Stimulated activated CD8-positive, alpha-beta memory T cell treated with anti-CD3 and anti-CD28 coated beads, Interleukin-15, amount 100 ng/mL, for 24 hours (primary cell): ENCODE measurements around the gene CCDC179.

Experiments
- DNase-seq: peaks from one replicate; pipeline ENCODE4 v3.0.0-alpha.2; 2020; ENCODE audit warnings: low read depth

The CCDC179 gene

DNA sequence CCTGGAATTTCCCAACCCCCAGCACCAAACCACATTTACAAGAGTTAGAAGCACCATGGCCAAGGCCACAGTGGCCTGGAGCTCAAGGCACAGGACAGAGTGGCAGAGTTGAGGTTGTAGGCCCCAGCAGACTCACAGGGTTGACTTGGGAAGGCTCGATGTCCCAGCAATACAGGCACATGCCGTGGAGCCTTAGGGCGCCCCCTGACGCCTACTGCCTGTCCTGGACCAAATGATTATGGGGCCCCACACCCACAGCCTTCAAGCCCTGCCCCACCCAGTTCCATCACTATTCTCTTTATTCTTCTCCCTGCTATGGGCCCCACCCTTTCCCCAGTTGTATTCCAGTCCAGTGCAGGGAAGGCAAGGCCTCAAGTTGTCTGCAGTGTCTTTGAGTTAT is at the start of gene CCDC179:
CCDC179 (minus strand) TSS at position 234 of the 400 bp plus-strand sequence; CDS start at position 181, 53 bp downstream.
- DNase-seq, result no peak

DNA sequence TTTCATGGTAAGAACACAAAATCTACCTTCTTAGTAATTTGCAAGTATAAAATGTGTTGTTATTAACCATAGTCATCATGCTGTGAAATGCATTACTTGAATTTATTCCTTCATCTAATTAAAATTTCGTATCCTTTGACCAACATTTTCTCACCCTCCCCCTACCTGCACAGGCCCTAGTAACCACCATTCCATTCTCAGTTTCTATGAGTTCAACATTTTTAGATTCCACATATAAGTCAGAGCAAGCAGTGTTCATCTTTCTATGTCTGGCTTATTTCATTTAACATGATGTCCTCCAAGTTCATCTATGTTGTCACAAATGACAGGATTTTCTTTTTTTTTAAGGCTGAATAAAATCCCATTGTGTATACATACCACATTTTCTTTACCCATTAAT is 43.5 kb upstream of the CCDC179 start:
- no peak for DNase-seq

DNA sequence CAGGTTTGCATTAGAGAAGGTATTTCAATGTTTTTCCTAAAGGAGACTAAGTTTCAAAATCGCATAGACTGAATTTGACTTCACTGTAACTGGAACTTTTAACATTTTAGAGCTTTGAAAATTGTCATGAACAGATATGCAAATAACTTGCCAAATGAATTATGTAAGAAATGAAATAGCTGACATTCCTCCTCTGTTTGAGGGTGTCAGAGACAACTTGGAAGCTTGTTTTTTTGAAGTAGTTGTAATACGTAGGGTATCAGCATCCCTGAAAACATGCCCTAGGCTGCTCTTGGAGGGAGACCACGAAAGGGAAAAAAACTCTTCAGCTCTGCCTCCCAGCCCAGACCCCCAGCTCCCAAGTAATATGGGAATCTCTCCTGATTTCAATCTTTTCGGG is 41.3 kb upstream of the CCDC179 start:
- DNase-seq, result no peak

DNA sequence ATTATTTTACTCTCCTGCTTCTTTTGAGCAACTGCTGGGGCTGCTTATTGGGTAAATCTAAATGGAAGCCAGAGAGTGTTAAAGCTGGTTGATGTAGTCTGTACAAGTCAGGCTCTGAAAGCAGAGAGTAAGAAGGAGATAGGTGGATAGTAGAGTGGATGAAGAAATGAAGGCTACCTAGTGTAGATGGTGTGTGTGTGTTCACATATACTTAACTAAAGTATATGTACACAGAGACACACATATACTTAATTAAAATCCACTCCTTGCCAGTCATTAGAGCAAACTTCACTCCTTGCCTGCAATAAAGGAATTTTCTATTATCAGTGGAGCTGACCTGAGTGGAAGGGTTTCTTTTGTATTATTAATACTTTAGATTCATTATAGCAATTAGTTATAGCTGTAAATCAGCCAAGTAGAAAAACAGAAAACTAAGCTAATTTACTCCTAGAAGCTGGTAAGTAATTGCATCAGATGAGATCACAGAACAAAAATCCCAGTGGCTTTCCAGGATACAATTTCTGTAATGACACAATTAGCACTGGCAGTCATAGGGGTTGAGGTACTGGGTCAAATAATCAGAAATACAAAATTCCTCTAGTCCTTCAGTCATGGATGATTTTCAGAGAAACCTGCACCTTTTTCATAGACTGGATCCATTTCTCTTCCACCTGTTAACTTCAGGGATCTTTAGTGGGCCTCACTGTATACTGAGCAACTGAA is 40.7 kb upstream of the CCDC179 start:
- DNase-seq, result no peak

DNA sequence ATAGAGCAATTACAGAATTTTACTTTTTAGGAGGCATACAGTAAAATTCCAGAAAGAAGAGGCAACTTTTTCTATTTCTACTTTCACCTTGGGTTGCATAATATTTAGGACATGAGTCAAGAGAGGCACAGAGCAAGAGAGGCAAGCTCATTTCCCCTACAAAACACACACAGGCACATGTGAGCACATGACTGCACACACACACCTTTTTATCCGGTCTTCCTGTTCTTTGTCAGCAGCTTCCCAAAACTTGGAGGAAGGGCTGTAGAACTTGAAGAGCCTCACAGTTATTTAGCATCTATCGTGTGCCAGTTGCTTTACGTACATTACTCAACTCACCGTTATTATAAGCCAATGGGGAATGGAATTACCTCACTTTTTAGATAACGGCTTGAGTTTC is 37.8 kb upstream of the CCDC179 start:
- no peak for DNase-seq

DNA sequence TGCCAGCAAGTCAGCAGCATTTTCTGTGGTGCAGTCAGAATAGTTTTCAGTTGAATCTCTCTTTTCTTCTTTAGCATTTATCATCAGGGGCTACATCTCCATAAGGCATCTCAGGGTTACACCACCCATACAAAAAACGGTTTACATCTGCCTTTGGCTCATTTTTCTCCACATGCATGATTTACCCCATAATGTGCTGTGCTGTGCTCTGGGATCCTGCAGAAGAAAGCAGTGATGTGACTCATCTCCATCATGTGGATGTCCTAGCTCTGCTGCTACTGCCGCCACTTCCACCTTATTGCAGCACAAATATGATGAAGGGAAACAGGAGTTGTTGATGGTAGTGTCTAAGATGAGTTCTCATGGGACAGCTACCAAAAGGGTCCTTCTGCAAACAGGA is 30.0 kb upstream of the CCDC179 start:
- no peak for DNase-seq

DNA sequence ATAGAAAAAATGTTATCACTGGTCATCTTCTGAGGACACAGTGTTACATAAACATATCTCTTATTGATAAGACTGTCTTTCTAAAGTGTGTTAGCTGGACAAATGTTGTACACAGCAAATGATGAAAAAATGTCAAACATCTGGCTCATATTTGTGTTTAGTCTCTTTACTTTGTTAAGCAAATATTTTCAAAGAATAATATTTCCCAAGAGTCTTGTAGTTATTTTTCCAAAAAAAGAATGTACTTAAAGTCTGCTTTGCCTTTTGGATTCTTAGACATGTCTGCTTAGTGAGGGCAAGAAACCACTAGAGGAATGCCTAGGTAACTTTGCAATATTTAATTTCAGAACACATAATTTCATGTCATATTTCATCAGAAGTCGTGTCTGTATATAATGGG is 23.9 kb upstream of the CCDC179 start:
- no peak for DNase-seq

DNA sequence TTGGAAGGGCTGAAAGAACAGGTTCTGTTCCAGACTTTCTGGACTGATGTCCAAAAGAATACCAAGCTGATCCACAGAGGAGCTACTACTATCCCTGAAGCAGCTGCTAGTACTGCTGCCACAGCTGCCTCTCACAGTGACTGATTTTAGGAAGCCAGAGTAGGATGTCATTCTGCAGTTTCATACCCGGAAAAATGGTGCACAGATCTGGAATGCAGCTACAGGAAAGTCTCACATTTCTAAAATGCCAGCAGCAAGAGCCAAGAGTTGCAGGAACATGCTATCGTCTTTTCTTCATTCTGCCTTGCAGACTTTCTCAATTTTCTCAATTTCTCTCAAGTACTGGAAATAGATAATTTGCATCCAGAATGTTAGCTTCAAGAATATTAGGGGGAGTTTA is 19.4 kb upstream of the CCDC179 start:
- DNase-seq, result no peak

DNA sequence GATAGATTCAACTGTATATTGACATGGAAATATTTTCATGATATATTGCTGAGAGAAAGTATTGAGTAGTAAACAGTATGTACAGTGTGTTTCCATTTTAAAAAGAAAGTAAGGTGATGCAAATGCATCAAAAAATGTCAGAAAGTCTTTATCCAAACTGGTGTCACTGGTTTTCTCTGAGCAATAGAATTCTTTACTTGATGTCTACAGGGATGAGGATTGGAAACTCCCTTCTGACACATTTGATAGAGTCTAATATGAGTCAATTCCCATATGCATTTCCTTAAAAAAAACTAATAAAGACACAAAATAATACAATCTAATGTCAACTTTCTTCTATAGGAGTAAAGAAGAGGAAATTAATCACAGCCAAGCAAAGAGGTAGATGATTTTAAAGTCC is 18.3 kb upstream of the CCDC179 start:
- no peak for DNase-seq

DNA sequence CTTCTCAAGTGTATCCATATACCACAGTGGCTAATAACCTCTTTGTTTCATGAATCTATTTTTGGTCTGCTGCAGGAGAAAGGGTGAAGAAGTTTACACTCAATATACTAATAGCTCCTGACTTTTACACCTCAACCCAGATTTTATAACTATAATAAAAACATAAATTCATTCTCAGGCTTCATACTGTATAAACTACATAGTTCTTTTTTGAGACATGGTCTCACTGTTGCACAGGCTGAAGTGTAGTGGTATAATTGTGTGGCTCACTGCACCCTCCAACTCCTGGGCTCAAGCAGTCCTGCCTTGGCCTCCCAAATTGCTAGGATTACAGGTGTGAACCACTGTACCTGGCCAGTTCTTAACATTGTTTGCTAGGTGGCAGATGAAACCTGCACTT is 17.8 kb upstream of the CCDC179 start:
- no peak for DNase-seq

DNA sequence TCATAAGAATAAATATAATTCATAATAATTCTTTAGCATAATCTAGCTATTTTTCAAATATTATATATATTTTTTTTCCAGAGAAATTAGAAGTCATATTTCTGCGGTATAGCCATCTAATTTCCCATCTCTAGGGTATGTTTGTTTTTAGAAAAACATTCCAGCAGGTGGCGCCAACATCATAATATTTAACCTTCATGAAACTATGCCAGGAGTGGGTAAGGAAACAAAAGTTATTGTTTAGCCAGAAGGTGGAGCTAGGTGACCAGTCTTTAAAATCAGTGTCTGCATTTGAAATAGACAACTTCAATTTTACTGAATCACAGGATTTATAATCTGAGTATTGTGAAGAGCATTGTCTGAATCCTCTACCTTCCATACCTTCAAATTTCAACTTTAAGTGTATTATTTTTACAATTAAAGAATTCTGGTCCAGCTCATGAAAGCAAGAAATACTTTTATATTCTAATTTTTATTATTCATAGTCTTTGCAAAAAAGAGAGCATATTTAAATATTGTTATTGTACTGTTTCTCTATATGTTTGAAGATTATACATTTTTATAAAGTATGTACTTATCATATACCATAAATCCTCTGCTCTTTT is 15.7 kb upstream of the CCDC179 start:
- DNase-seq, result peak; percentile 6

DNA sequence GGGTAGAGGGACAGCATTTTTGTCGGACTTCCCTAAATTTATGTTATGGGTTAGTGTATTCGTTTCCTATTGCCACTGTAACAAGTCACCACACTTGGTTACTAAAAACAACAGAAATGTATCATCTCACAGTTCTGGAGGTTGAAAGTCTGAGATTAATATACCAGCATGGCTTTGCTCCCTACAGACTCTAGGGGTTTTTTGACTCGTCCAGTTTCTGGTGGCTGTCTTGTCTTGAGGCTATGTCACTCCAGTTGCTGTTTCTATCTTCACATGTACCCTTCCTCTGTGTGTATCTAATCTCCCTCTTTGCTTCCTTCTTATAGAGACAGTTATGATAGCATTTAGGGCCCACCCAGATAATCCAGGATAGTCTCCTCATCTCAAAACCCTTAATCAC is 9.1 kb upstream of the CCDC179 start:
- no peak for DNase-seq

DNA sequence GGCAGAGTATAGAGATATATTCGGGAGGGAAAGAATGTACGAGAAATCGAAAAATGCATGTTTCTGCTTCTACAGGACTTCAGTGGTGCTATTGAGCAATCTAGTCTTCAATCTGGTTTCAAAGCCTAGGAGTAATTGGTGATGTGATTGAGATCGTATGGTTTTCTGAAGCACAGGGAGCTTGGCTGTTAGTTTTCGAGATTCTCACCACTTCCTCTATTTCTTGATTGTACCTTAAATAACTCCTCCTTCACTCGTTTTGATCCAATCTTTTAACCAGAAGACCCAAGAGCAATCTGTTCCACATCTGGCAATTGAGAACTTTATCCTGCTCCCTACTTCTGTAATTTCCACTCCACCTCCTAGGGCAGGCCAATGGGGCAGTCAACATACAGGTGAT is 518 bp downstream of the CCDC179 start:
- no peak for DNase-seq

DNA sequence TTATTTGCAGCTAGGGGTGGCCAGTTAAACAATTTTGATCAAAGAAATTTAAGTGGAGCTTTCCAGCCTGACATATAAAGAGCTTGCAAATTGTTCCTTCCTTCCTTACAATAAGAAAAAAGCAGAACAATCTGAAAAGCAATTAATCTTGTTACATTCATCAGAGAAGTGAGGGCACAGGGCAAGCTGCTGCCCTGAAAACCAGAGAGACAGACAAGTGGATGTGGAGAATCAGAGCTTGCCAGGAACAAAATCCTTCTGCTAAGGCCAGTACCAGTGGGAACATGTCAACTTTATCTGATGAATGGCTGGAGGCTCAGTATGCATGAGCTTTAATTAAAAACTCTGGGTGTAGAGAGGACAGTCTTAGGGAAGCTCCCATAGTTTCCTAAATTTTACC is 8.8 kb downstream of the CCDC179 start:
- no peak for DNase-seq

DNA sequence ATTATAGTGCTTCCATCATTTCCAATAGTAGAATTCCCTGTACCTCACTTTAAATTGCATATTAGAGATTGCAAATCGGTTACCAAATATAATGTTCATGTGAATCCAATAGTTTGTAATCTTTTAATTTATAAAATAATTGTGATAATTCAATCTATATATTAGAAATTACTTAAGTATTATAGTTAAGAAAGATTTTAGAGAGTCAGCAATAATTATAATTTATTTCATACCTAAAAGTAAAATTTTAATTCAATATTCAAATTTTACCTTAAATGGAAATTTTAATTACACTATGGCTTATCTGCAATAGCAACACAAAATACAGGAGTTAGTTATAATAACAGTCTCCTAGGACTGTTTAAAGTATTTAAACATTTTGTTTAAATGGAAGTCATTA is 13.5 kb downstream of the CCDC179 start:
- DNase-seq, result no peak

DNA sequence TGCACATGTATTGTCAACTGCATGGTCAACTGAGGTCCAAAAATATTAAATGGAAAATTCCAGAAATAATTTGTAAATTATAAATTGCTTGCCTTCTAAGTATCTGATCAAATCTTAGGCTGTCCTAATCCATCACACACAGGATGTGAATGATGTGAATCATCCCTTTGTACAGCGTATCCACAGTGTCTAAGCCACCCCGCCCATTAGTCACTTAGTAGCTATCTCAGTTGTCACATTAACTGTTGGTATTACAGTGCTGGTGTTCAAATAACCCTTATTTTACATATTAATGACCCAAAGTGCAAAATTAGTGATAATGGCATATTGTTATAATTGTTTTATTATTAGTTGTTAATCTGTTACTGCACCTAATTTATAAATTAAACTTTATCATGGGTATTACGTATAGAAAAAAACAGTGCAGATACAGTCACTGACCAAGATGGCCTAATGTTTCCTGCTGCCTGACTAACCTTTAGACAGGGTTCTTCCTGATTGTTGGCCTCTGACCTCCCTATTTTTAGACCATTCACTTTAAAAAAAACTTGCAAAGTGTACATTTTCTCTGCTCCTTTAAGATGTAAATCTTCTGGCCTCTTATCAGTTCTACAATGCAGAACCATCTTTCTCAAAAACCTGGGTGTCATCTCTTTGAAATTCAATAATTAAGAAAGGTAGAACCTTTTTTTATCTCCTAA is 27.8 kb downstream of the CCDC179 start:
- DNase-seq, result no peak

DNA sequence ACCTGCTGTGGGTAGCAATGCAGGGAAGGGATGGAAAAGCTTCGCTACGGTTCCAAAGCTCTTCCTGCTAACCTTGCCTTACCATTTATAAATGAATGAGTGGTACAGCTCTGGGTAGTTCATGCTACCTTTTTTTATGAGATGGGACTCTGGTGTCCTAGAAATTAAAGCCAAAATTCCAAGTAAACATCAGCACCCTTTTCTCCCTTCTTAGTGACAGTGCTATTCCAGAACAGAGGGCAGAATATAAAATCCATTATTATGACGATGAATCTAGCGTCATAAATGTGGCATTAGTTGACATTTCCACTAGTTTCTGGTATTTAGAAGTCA is 30.2 kb downstream of the CCDC179 start:
- no peak for DNase-seq

DNA sequence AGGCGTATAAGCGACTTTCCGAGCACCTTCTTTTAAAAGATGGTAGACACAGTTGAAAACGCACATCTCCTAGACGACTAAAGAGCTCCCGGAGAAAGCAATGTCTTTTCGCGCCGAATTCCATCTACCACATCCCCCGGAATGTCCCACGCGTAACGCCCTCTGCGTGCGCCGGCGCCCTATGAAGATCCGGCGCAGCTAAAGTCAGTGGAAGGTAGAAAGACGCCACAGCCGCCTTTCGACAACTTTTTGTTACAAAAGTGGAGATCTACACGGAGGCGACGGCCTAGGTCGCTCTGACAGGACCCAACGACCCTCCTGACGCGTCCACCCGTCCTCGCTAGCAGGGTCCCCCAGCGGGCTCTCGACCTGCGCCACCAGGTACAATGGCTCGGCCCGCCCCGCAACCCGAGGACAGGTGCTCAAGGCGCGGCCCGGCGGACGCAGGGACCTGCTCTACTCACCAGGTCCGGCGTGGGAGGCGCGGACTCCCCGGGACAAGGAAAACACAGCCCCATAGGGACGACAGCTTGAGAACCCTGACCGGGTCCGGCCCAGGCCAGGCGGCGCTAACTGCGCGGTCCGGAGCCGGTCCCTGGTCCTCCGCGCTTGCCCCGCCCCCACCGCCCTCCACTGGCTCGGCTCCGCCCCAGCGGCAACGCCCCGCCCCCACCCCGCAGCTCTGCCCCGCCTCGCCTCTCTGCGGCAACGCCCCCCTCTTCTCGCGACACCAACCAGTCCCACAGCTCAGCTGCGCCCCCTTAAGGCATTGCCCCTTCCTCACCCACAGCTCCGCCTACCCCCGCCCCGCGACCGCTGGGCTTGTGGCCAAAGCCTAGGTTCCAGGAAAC is 30.8 kb downstream of the CCDC179 start, which contains the start of gene SVIP:
SVIP (minus strand) TSS at position 571 of the 851 bp plus-strand sequence; CDS start at position 518, 53 bp downstream.
- peak; percentile 91 for DNase-seq

DNA sequence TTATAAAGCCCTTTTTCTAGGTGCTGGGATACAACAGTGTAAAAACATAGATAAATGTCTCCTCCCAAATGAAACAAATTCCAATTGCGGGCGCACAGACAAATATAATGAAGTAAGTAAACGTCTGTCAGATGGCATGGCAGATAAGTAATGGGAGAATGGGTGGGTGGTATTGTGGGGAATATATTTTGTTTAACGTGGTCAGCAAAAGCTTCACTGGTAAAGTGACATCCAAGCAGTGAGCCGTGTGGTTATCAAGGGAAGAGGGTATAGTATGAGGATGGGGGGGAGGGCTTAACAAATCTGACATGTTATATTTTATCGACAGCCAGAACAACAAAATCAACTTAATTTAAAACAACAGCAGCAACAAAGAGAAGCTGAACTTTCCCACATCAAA is 31.9 kb downstream of the CCDC179 start:
- no peak for DNase-seq

DNA sequence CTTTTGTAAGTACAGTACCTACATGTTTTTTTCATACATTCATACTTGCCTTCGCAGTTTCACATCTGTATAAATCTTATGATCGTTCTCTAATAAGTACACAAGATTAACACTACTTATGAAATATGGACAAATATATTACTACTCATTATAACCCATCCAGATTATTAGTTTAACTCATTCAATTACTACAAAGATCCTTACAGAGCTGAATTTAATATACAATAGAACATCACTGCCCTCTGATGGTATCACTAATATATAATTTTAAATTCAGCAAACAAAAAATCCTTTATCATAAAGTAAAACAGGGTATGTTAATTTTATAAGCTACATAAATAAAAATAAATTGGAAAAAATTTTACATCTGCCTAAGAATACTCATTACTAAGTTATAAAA is 38.1 kb downstream of the CCDC179 start:
- DNase-seq, result no peak

DNA sequence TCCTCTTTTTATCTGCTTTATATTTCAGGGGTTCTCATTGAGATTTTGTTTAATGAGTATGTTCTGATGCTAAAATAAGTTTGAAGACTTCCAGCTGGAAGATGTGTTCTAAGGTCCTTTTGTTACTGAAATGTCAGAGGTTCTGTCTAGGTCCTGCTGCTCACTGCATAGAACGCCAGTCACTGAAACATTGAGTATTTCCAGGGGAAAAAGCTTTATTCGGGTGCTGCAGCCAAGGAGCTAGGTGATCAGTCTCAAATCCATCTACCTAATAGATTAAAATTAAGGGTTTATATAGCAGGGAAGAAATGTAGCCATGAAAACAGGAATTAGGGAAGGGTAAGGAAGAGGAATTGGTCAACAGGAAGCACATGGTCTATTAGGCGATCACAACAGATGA is 50.4 kb downstream of the CCDC179 start:
- DNase-seq, result no peak

DNA sequence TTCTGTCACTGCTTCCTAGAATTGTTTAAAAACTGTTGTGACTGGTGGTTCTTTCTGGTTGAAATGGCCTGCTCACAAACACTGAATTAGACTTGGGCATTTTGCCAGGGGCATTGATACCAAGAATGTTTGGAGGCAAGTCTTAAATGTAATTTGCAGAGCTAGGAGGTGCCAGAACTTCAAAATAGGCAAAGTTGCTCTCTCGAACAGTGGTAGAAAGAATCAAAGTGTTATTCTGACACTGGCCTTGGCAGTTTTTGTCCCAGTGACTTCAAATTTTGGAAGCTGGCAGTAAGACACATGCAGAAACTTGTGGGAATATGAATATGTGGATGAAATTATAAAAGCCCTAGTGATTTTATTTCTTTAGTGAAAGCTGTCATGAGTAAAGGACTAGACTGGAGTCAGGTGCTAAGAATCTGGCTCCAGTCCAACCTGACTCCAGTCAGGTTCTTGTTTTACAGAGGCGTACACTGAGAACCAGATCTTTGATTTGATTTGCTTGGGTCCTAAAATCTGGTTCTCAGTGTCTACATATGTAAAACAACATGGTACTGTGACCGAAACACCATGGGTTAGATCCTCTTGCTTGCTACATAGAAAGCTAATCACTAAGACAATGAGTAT is 51.6 kb downstream of the CCDC179 start:
- DNase-seq, result no peak
